Anterior cingulate cortex (tissue), 58 donors: Measurements from ENCODE around the gene SNRPD3.

Experiments
- DNase-seq, 58 donors: peaks; one replicate each; lab custom pipeline; 2025; lab: John Stamatoyannopoulos, UW

SNRPD3 gene

DNA sequence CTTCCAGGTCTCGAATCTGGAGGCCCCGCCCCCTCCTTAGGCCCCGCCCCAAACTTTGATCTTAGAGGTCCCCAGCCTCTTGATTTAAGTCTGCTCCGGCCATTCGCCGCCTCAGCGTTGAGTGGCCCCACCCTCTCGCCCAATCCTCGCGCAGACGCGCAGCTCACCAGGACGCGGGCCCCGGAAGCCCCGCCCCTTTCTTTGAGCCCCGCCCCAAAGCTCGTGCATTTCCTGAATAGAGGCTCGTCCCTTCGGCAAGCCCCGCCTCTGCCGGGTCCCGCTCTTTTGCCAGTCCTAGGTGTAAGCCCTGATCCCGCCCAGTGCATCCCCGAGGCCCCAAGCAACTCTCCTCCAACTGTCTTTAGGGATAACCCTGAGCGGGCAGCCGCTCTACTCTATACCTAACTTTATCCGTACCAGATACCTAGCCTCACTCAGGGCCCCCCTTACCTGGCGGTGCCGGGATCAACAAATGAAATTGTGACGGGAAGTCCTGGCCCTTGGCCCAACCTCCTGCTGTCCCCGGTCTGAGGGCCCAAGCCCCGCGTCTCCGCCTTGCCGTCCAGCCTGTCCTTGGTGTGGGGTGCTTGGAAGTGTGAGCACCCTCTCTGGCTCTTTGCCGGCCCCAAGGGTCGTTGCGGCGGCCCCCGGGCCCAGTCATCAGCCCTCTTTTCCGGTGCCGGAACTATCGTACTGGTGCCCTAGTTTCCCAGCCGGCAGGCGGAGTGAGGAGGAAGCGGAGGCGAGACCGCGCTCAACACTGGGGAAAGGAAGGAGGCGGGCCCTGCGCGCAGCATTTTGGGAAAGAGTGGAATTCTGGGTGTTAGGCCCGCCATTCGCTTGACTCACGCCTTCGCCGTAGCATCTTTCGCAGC, at the start of gene SNRPD3:
SNRPD3 (plus strand) TSS at position 835 of the 875 bp plus-strand sequence. CDS start 1,676 bp downstream, outside the sequence.
- DNase-seq = peak; percentile 93 to 100 (median 99)

GRCh38 chr22:24506802-24507438, 48.9 kb upstream of the SNRPD3 start:
- no peak for DNase-seq

DNA sequence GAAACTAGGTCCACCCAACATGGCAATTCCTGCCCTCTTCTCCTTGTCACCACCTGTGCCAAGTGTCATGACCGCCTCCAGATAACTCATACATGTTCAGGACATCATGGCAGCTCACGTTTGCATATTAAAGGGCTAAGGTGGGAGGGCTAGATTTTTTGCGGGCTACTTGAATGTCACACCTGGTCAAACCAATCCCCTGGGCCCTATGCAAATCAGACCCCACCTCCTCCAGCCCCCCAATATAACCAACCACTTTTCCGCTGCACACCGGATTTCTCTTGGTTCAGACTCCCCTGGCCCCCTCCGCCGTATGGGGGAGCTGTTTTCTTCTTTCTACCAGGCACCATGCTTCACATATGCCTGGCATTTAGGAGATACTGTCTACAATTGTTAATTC, 48.1 kb upstream of the SNRPD3 start:
- DNase-seq = no peak

DNA sequence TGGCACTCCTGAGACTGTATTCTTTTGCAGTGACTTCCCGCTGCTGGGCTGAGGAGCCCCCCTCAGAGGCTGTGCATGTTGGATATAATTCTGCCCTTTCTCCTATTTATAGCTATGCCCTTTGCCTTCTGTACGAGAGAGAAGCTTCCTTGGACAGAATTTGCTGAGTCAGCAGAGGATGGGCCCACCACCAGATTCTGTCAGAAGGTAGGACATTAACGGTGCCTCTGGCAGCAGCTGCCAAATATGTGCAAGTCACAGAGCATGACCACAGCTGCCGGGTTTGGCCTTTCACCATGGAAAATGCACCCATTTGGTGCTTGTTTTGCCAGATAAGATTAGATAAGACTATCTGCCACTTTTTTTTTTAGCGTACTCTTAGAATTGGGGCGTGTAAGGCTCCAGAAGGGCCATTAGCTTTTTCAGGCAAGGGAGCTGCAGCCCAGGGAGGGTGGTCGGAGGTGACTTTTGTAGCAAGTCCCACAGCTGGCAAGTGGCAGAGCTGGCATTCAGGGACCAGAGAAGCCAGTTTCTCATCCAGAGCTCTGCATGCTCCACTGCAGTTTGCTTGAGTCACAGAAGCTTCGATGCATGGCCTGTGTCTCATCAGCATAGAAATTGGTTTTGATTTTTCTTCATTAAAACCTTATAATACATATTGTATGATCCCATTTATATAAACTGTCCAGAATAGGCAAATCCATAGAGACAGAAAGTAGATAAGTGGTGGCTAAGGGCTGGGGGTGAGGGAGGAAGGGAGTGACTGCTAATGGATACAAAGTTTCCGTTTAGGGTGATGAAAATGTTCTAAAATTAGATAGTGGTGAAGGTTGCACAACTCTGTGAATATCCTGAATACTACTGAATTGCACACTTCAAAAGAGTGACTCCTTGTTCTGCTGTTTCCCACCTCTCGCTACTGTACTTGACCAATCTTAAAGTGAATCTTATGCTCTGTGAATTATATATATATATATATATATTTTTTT, 44.9 kb upstream of the SNRPD3 start:
- DNase-seq = no peak

DNA sequence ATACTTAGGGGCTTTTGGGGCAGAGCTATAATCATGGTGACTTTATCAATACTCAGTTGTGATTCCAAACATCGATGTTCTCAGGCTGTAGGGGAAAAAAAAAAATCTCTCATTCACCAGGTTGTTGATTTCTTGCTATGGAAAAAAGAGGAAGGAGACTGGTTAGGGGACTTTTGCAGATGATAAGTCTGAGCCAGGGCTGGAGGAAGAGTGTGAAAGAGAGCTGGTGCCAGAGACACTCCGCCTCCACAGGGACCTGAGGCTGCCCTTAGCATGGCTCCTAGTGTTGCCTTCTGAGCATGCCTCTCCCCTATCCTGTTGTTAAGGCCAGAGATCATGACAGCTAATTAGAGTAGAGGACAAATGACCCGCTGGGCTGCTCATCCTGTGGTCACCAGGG, 43.8 kb upstream of the SNRPD3 start:
- DNase-seq = no peak

DNA sequence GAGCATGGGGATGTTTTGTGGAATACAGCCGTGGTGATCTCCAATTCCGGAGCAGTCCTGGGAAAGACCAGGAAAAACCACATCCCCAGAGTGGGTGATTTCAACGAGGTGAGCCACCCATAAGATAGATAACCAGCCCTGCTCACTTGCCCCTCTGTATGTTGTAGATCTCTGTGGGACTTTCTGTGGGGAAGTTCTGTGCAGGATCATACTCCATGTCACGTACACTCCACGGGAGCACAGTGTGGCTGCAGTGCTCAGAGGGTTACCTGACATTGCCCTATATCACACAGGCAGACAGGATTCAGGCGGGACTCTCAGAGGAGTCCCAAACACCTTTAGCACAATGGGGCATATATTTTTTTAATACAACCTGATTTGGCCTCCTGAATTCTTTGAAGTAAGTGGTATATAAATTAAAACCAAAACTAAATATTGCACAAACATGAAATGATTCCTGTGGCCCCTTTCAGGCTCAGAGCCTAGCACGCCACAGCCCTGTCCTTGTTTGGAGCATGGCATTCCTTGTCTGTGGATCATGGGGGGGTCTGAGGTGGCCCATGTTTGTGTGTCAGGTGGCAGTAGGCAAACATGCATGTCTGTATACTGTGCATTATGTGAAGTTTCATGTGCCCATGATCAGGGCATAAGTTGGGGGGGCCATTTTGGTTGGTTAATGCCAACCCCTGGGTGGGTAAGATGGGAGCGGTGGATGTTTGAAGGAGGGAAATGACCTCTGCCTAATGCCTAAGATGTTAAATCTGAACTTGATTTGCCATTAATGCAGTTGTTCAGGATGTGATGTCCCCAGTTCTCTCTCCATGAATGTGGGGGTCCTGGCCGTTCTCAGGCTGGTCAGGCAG, 42.2 kb upstream of the SNRPD3 start:
- no peak for DNase-seq

GRCh38 chr22:24514241-24515026, 41.4 kb upstream of the SNRPD3 start:
- DNase-seq = no peak

GRCh38 chr22:24515027-24515338, 40.8 kb upstream of the SNRPD3 start:
- no peak for DNase-seq

GRCh38 chr22:24516301-24516737, 39.5 kb upstream of the SNRPD3 start:
- peak in 1 of 58 donors; percentile 5 for DNase-seq

GRCh38 chr22:24517446-24517845, 38.4 kb upstream of the SNRPD3 start:
- no peak for DNase-seq

DNA sequence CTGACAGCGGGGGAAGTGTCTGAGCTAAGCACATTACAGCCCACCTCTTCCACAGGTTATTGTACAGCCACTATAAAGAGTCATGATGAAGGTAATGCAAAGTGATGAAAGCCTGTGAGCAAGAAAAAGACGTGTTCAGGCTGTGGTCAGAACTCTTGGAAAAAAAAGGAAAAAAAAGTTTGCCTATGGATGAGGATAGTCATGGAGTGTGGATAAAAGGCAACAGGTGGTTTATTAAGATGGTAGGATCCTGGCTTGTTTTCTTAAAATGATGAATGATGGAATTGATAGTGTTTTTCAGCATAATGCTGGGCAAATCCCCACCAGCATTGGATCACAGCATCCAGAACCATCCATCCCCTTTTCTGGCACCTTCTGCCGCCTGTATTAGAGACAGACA, 37.6 kb upstream of the SNRPD3 start:
- DNase-seq = no peak

- DNase-seq = no peak
Observed at GRCh38 chr22:24518771-24519485, 36.9 kb upstream of the SNRPD3 start.

DNA sequence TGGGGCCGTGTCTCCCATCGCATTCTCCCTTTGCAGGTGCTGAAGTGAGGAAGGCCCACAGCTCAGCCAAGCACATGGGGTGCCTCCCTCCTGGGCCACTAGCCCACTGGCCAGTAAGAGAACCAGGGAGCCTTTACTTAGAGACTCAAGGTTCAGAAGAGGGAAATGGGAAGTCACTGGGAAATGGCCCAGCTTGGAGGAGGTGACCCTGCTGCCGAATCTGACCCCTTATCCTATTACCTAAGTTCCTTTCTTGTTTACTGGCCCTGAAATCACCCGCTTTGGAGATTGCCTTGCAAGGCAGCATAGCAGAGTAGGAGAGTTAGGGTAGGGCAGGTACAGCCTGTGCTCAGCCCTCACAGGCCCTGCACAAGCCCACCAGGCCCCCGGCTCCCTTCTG, 36.3 kb upstream of the SNRPD3 start:
- no peak for DNase-seq

DNA sequence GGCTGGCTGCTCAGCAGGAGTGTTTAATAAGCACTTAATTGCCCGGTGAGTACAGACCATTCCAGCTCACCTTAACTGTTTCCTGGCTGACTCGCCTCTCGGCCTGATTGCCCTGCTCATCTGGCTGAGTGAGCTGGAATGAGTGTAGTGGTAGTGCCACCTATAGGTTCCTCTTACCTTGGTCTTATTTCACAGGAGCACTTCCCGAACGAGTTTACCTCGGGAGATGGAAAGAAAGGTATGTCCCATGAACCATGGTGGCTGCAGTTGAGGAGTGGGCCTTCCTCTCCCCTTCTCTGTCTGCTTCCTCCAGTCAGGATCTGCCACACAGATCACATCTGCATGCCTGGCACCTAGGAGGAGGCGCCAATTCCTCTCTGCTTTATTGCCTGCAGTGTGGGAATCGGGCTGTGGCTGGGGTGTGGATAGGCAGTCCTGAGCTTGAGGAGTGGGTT, 34.0 kb upstream of the SNRPD3 start:
- peak in 6 of 58 donors; percentile 5 to 23 (median 18) for DNase-seq

DNA sequence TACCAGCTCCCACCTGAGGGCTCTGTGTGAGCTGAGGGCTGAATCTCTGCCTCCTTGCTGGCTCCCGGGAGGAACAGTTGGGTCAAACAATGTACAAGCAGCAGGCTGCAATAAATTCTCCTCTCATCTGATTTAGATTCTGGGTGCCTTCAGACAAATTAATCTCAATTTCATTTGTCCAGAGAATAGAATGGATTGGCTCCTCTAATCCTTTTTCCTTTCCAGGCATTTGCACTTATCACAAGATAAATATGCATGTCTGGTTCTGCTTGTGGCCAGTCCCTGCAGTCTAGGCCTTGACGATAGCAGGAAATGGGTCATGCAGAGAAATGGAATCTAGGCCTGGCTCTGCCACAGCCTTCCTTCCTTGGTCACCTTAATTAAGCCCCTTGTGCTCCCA, 31.9 kb upstream of the SNRPD3 start:
- DNase-seq = no peak

GRCh38 chr22:24525416-24526037, 30.3 kb upstream of the SNRPD3 start:
- peak in 47 of 58 donors; percentile 4 to 74 (median 31) for DNase-seq

DNA sequence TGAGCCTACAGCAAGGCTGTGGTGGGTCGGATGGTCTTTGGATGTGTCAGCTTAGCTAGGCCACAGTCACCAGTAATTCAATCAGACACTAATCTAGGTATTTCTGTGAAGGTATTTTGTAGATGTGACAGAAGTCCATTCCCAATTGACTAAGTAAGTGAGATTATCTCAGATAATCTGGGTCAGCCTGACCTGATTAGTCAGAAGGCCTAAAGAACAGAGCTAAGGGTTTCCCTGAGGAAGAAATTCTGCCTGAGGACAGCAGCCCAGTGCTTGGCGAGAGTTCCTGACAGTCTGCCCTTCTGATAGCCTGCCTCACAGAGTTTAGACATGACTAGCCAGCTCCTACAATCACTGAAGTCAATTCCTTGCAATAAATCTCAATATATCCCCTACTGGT, 29.6 kb upstream of the SNRPD3 start:
- no peak for DNase-seq

GRCh38 chr22:24529898-24530297, 25.9 kb upstream of the SNRPD3 start:
- no peak for DNase-seq
